Endodermal cell (in vitro differentiated cells): Measurements from ENCODE around the gene LAYN. TPM values are rescaled to one million over a fixed set of nuclear protein-coding genes. Genes with fewer than 3 reads are reported as not detected.

ENCODE experiments used
- DNase-seq: peaks from one replicate; pipeline ENCODE4 v3.0.0-alpha.2; 2017
- H3K27ac ChIP-seq: 2 replicates; pipeline ENCODE4 v1.5.1; 2013; ENCODE audit warnings: mild to moderate bottlenecking, low read depth, low read length, moderate library complexity
- H3K27me3 ChIP-seq: 2 replicates; pipeline ENCODE4 v1.6.1; 2013; ENCODE audit warnings: mild to moderate bottlenecking, low read length, moderate library complexity; ENCODE audit not compliant: insufficient read depth, control insufficient read depth, poor library complexity, severe bottlenecking
- H3K36me3 ChIP-seq: 2 replicates; pipeline ENCODE4 v1.7.0; 2013; ENCODE audit warnings: mild to moderate bottlenecking, low read length, moderate library complexity; ENCODE audit not compliant: control insufficient read depth, insufficient read depth
- H3K4me1 ChIP-seq: one replicate; pipeline ENCODE4 v1.7.0; 2013; ENCODE audit warnings: low read length; ENCODE audit not compliant: control insufficient read depth, insufficient read depth
- H3K4me3 ChIP-seq: 2 replicates; pipeline ENCODE4 v1.5.1; 2013; ENCODE audit warnings: mild to moderate bottlenecking, low read length, moderate library complexity
- H3K9ac ChIP-seq: 2 replicates; pipeline ENCODE4 v1.6.1; 2013; ENCODE audit warnings: mild to moderate bottlenecking, low read length, moderate library complexity; ENCODE audit not compliant: poor library complexity, severe bottlenecking; ENCODE audit errors: extremely low read depth
- H3K9me3 ChIP-seq: 2 replicates; pipeline ENCODE4 v1.6.1; 2013; ENCODE audit warnings: mild to moderate bottlenecking, low read length, moderate library complexity; ENCODE audit not compliant: control insufficient read depth
- H3K27ac Mint-ChIP-seq: 2 replicates; pipeline ENCODE4 v1.8.0; 2020; ENCODE audit warnings: mixed read lengths
- H3K27me3 Mint-ChIP-seq: 2 replicates; pipeline ENCODE4 v1.8.0; 2021; ENCODE audit warnings: mild to moderate bottlenecking, mixed read lengths; ENCODE audit not compliant: insufficient read depth
- H3K36me3 Mint-ChIP-seq: 2 replicates; pipeline ENCODE4 v1.8.0; 2020; ENCODE audit warnings: low read depth, mixed read lengths
- H3K4me1 Mint-ChIP-seq: 2 replicates; pipeline ENCODE4 v1.8.0; 2020; ENCODE audit warnings: mixed read lengths
- H3K4me3 Mint-ChIP-seq: 2 replicates; pipeline ENCODE4 v1.8.0; 2020; ENCODE audit warnings: mild to moderate bottlenecking, moderate library complexity, mixed read lengths
- H3K9me3 Mint-ChIP-seq: 2 replicates; pipeline ENCODE4 v1.8.0; 2020; ENCODE audit warnings: mild to moderate bottlenecking, mixed read lengths
- CTCF ChIP-seq: fragments of 200-600 bp; sonication (generic); conservative IDR thresholded peaks from 2 replicates; pipeline ENCODE4 v1.5.0; 2021; ENCODE audit warnings: antibody characterized with exemption, mild to moderate bottlenecking
- WGBS, 2 experiments: methylation state at CpG; one replicate each; pipeline versions ENCODE4 v1.1.5 to v1.1.7; 2013; ENCODE audit warnings: missing lambda C conversion rate in 2 of 2, mixed read lengths in 1 of 2; ENCODE audit not compliant: insufficient coverage in 1 of 2, insufficient read length in 1 of 2; 5-methylcytosine and 5-hydroxymethylcytosine counted together
- total RNA-seq, 2 donors: library from RNA; stranded (reverse); fragmentation: NEBNext Ultra II Directional in 1 of 2; extraction: Animal tissue kit (Norgen Biotek cat#: 25700) in 1 of 2; gene quantifications; 2 replicates in 1 of 2; 3 replicates in 1 of 2; pipeline ENCODE4 v1.2.1, GENCODE V29; 2021

The LAYN gene
- total RNA-seq, 2 donors from 2014 or later = 1.1 to 1.5 TPM

GRCh38 chr11:111560800-111561199 lies 20.3 kb downstream of the LAYN start:
- peaks cover 9% of the 10 kb centered on the region for H3K4me1 Mint-ChIP-seq
- peaks cover 12% of the 10 kb centered on the region for H3K9me3 Mint-ChIP-seq
- peaks cover 6% of the 10 kb centered on the region for H3K9me3 ChIP-seq
- no peaks in the 10 kb centered on the region for H3K27me3 ChIP-seq
- no peak for TF ChIP-seq CTCF
- H3K36me3 ChIP-seq = no peaks in the 10 kb centered on the region
- peaks cover 2% of the 10 kb centered on the region for H3K36me3 Mint-ChIP-seq
- 95 to 100% methylated on average over 1 to 3 of the region's 3 CpGs for WGBS, 2 experiments
- no peaks in the 10 kb centered on the region for H3K27me3 Mint-ChIP-seq
- no peaks in the 10 kb centered on the region for H3K4me1 ChIP-seq
- no peak for DNase-seq
- H3K4me3 ChIP-seq = no peak overlapping the region
- H3K4me3 Mint-ChIP-seq = no peak overlapping the region
- no peak overlapping the region for H3K27ac ChIP-seq
- no peak overlapping the region for H3K9ac ChIP-seq
- no peak overlapping the region for H3K27ac Mint-ChIP-seq

GRCh38 chr11:111561306-111561705 lies 20.8 kb downstream of the LAYN start:
- H3K36me3 Mint-ChIP-seq = peaks cover 2% of the 10 kb centered on the region
- no peak for DNase-seq
- Histone ChIP-seq H3K36me3 (no peaks in the 10 kb centered on the region), H3K4me1 (no peaks in the 10 kb centered on the region), H3K27ac (no peak overlapping the region), H3K4me3 (no peak overlapping the region), H3K27me3 (no peaks in the 10 kb centered on the region), H3K9me3 (peaks cover 1% of the 10 kb centered on the region), H3K9ac (no peak overlapping the region)
- no peak overlapping the region for H3K27ac Mint-ChIP-seq
- H3K4me1 Mint-ChIP-seq = peaks cover 9% of the 10 kb centered on the region
- WGBS, 2 experiments = 90 to 100% methylated on average over 2 of the region's 3 CpGs
- H3K4me3 Mint-ChIP-seq = no peak overlapping the region
- no peaks in the 10 kb centered on the region for H3K27me3 Mint-ChIP-seq
- H3K9me3 Mint-ChIP-seq = peaks cover 7% of the 10 kb centered on the region
- no peak for TF ChIP-seq CTCF

- H3K27ac Mint-ChIP-seq = no peak overlapping the region
- no peaks in the 10 kb centered on the region for H3K27me3 Mint-ChIP-seq
- WGBS, 2 experiments = 52 to 71% methylated on average over 3 of the region's 3 CpGs
- no peaks in the 10 kb centered on the region for H3K27me3 ChIP-seq
- no peak for TF ChIP-seq CTCF
- no peak overlapping the region for H3K4me3 Mint-ChIP-seq
- no peak for DNase-seq
- no peak overlapping the region for H3K27ac ChIP-seq
- H3K36me3 Mint-ChIP-seq = no peaks in the 10 kb centered on the region
- H3K4me1 Mint-ChIP-seq = peaks cover 9% of the 10 kb centered on the region
- H3K36me3 ChIP-seq = no peaks in the 10 kb centered on the region
- H3K9me3 ChIP-seq = no peaks in the 10 kb centered on the region
- no peak overlapping the region for H3K9ac ChIP-seq
- no peaks in the 10 kb centered on the region for H3K4me1 ChIP-seq
- no peak overlapping the region for H3K4me3 ChIP-seq
- H3K9me3 Mint-ChIP-seq = peaks cover 2% of the 10 kb centered on the region
Measured at GRCh38 chr11:111561791-111562325, 21.3 kb downstream of the LAYN start.
